Upper lobe of left lung (tissue), 6 donors: ENCODE results near the gene HELZ2. TPM values are rescaled to one million over a fixed set of nuclear protein-coding genes. Genes with fewer than 3 reads are reported as not detected.
A peak's percentile ranks its signal among the peaks of the same experiment; 100 is the strongest.

Source experiments
- ATAC-seq, 2 donors: fragments of 200-7000 bp; cut with Tn5 transposase; one replicate each; pipeline ENCODE4 v1.9.1; 2022; ENCODE audit warnings: mild to moderate bottlenecking in 2 of 2, moderate library complexity in 2 of 2; ENCODE audit not compliant: low FRiP score in 2 of 2
- DNase-seq, 2 donors: peaks; one replicate each; pipeline ENCODE4 v3.0.0-alpha.2; 2019 to 2020
- H3K27ac ChIP-seq, 4 donors: fragments of 200-600 bp; sonication (generic); one replicate each; pipeline ENCODE4 v1.5.1; 2016 to 2019
- H3K27me3 ChIP-seq, 4 donors: fragments of 200-600 bp; sonication (generic); one replicate each; pipeline ENCODE4 v1.5.1; 2017 to 2019
- H3K36me3 ChIP-seq, 4 donors: fragments of 200-600 bp; sonication (generic); one replicate each; pipeline ENCODE4 v1.5.1; 2016 to 2019
- H3K4me1 ChIP-seq, 4 donors: fragments of 200-600 bp; sonication (generic); one replicate each; pipeline ENCODE4 v1.5.1; 2018 to 2019
- H3K4me3 ChIP-seq, 4 donors: fragments of 200-600 bp; sonication (generic); one replicate each; pipeline ENCODE4 v1.5.1; 2017 to 2019; ENCODE audit warnings: mild to moderate bottlenecking in 2 of 4, moderate library complexity in 1 of 4
- H3K9me3 ChIP-seq, 4 donors: fragments of 200-600 bp; sonication (generic); one replicate each; pipeline ENCODE4 v1.5.1; 2018 to 2019
- EP300 ChIP-seq, 4 donors: sonication (generic); formaldehyde crosslinking; IDR thresholded peaks; one replicate each; pipeline ENCODE4 v1.5.1; 2017; ENCODE audit warnings: antibody characterized with exemption in 4 of 4, control low read depth in 2 of 4
- POLR2A ChIP-seq, 4 donors: fragments of 450-650 bp; IDR thresholded peaks; one replicate each; pipeline ENCODE4 v1.5.1; 2016 to 2017; ENCODE audit warnings: antibody characterized with exemption in 4 of 4, mild to moderate bottlenecking in 2 of 4
- POLR2AphosphoS5 ChIP-seq, 2 donors: sonication (generic); formaldehyde crosslinking; IDR thresholded peaks; one replicate each; pipeline ENCODE4 v1.5.1; 2017; ENCODE audit warnings: antibody characterized with exemption in 2 of 2
- WGBS, 2 donors: methylation state at CpG; one replicate each; pipeline ENCODE4 v1.1.5; 2017 to 2018; 5-methylcytosine and 5-hydroxymethylcytosine counted together
- total RNA-seq, 6 donors: library from RNA; depleted of rRNA in 4 of 6; stranded (reverse); fragments of >200 nt in 4 of 6; gene quantifications; one replicate each; pipeline versions ENCODE4 v1.1.0 to v1.2.1, GENCODE V29; 2016 to 2021
- TF ChIP-seq, protein P1 (sequence below), 6 experiments: fragments of 450-650 bp in 4 of 6; fragments of 200-600 bp in 2 of 6; sonication (generic) in 2 of 6; IDR thresholded peaks; one replicate each; pipeline ENCODE4 v1.5.1; 2016 to 2019; ENCODE audit warnings: antibody characterized with exemption in 6 of 6
- donor health status: DM: no; HTN: no; CAD: no; lungs with moderate emphysema.
- donor health status: DM: no; HTN: yes; CAD: no; lungs with severe emphysema.

Gene HELZ2
- total RNA-seq, 6 donors from 2014 or later = 40.1 to 102 (median 56.6) TPM

GRCh38 chr20:63546956-63547724, 26.9 kb downstream of the HELZ2 start:
- TF ChIP-seq POLR2A (IDR thresholded peaks at IDR 0.05) = no peak
- no peak for TF ChIP-seq POLR2AphosphoS5 (IDR thresholded peaks at IDR 0.05)
- TF ChIP-seq EP300 (IDR thresholded peaks at IDR 0.05) = no peak
- TF ChIP-seq, protein P1, sequence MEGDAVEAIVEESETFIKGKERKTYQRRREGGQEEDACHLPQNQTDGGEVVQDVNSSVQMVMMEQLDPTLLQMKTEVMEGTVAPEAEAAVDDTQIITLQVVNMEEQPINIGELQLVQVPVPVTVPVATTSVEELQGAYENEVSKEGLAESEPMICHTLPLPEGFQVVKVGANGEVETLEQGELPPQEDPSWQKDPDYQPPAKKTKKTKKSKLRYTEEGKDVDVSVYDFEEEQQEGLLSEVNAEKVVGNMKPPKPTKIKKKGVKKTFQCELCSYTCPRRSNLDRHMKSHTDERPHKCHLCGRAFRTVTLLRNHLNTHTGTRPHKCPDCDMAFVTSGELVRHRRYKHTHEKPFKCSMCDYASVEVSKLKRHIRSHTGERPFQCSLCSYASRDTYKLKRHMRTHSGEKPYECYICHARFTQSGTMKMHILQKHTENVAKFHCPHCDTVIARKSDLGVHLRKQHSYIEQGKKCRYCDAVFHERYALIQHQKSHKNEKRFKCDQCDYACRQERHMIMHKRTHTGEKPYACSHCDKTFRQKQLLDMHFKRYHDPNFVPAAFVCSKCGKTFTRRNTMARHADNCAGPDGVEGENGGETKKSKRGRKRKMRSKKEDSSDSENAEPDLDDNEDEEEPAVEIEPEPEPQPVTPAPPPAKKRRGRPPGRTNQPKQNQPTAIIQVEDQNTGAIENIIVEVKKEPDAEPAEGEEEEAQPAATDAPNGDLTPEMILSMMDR (IDR thresholded peaks at IDR 0.05) = no peak
- Histone ChIP-seq H3K4me3 (no peak overlapping the region), H3K27me3 (peaks cover 0 to 27% (median 5%) of the 10 kb centered on the region in 4 donors), H3K27ac (no peak overlapping the region), H3K4me1 (peaks cover 0 to 11% (median 0%) of the 10 kb centered on the region in 4 donors), H3K9me3 (no peaks in the 10 kb centered on the region), H3K36me3 (no peaks in the 10 kb centered on the region)
- ATAC-seq (no peak), DNase-seq (peak in 1 of 2 donors; percentile 82)
- 48 to 60% methylated on average over 8 to 42 of the region's 58 CpGs for WGBS, 2 donors

DNA sequence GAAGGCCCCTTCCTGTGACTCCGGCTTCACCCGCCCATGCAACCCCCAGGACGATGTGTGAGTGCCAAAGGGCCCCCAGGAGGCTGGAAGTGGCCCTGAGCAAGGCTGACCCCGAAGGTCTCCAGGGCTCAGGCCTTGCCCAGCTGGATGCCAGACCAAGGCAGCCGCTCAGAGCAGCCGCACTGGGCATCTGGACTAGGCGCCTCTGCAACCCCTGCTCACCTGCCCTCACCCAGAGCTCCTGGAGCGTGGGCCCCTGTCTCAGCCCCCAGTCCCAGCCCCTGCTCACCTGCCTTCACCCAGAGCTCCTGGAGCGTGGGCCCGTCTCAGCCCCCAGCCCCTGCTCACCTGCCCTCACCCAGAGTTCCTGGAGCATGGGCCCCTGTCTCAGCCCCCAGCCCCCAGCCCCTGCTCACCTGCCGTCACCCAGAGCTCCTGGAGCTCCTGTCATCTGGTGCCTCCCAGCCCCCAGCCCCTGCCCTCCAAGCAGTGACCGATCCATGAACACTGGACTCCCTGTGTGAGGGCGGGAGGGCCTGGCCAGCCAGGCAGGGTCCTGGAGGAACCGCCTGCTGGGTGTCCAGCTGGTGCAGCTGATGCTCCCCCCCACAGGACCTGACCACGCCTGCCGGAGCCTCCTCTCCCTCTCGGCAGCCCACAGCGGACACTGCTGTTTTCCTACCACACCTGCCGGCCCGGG, 27.6 kb downstream of the HELZ2 start:
- peaks cover 0 to 11% (median 0%) of the 10 kb centered on the region in 4 donors for H3K4me1 ChIP-seq
- no peak for TF ChIP-seq POLR2AphosphoS5 (IDR thresholded peaks at IDR 0.05)
- DNase-seq = peak in 1 of 2 donors; percentile 68
- no peaks in the 10 kb centered on the region for H3K9me3 ChIP-seq
- no peak overlapping the region for H3K27ac ChIP-seq
- H3K4me3 ChIP-seq = no peak overlapping the region
- H3K27me3 ChIP-seq = peaks cover 0 to 27% (median 5%) of the 10 kb centered on the region in 4 donors
- no peaks in the 10 kb centered on the region for H3K36me3 ChIP-seq
- ATAC-seq = no peak
- 65 to 88% methylated on average over 9 to 19 of the region's 20 CpGs for WGBS, 2 donors

- peaks cover 0 to 27% (median 5%) of the 10 kb centered on the region in 4 donors for H3K27me3 ChIP-seq
- DNase-seq (no peak), ATAC-seq (no peak)
- 52 to 54% methylated on average over 3 to 6 of the region's 6 CpGs for WGBS, 2 donors
- no peak overlapping the region for H3K27ac ChIP-seq
- H3K4me3 ChIP-seq = no peak overlapping the region
- H3K9me3 ChIP-seq = no peaks in the 10 kb centered on the region
- no peaks in the 10 kb centered on the region for H3K36me3 ChIP-seq
- H3K4me1 ChIP-seq = peaks cover 0 to 11% (median 0%) of the 10 kb centered on the region in 4 donors
- no peak for TF ChIP-seq POLR2A (IDR thresholded peaks at IDR 0.05)
- TF ChIP-seq EP300 (IDR thresholded peaks at IDR 0.05) = no peak
- TF ChIP-seq, protein P1 (IDR thresholded peaks at IDR 0.05) = no peak
- no peak for TF ChIP-seq POLR2AphosphoS5 (IDR thresholded peaks at IDR 0.05)
Measured at GRCh38 chr20:63545814-63546213, 28.2 kb downstream of the HELZ2 start.

- ATAC-seq = no peak
- DNase-seq = peak in 1 of 2 donors; percentile 64
- TF ChIP-seq POLR2A (IDR thresholded peaks at IDR 0.05) (no peak), POLR2AphosphoS5 (IDR thresholded peaks at IDR 0.05) (no peak), EP300 (IDR thresholded peaks at IDR 0.05) (no peak)
- TF ChIP-seq, protein P1 (IDR thresholded peaks at IDR 0.05) = no peak
- Histone ChIP-seq H3K9me3 (no peaks in the 10 kb centered on the region), H3K4me3 (no peak overlapping the region), H3K4me1 (peaks cover 0 to 11% (median 0%) of the 10 kb centered on the region in 4 donors), H3K27me3 (peaks cover 0 to 27% (median 5%) of the 10 kb centered on the region in 4 donors), H3K27ac (no peak overlapping the region), H3K36me3 (no peaks in the 10 kb centered on the region)
- WGBS, 2 donors = 65 to 74% methylated on average over 5 to 16 of the region's 19 CpGs
Measured at GRCh38 chr20:63544958-63545516, 29.0 kb downstream of the HELZ2 start.
